Measurements from ENCODE around the gene TTYH1.

TTYH1 gene

DNA sequence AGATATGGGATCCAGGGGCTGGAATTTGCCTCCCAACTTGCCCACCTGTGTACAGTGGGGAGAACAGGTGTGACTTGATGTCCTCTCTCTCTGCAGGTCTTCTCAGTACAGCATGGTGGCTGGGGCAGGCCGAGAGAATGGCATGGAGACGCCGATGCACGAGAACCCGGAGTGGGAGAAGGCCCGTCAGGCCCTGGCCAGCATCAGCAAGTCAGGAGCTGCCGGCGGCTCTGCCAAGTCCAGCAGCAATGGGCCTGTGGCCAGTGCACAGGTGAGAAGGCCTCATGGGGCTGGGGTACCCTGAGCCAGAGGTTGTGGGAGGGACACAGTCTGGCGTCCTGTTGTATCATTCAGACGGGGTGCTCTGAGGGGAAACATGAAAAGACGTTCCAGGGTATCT is 36.7 kb downstream of the TTYH1 start:
- DNase-seq (ENCODE audit: insufficient read length), result no peak
- TF ChIP-seq POLR2AphosphoS5 (IDR thresholded peaks at IDR 0.05; ENCODE audit: low read depth, low read length) (no peak), TAF1 (IDR thresholded peaks at IDR 0.05; ENCODE audit: borderline replicate concordance, low read depth, low read length) (no peak), POLR2A (IDR thresholded peaks at IDR 0.05; ENCODE audit: low read depth, low read length) (no peak)
- FAIRE-seq, result no peak

DNA sequence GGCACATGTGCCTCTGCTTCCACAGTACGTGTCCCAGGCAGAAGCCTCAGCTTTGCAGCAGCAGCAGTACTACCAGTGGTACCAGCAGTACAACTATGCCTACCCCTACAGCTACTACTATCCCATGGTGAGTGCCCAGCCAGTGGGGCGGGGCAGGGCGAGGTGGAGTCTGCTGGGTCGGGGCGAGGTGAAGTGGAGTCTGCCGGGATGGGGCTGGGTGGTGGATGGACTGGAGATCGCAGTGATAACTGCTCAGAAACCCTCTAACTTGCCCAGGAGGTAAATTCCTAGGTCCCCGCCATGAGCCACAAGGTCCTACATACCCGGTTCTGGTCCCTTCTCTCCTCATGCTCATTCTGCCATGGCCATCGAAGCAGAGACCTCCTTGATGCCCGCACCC is 37.4 kb downstream of the TTYH1 start:
- DNase-seq (ENCODE audit: insufficient read length), result no peak
- FAIRE-seq, result no peak
- TF ChIP-seq POLR2A (IDR thresholded peaks at IDR 0.05; ENCODE audit: low read depth, low read length) (no peak), TAF1 (IDR thresholded peaks at IDR 0.05; ENCODE audit: borderline replicate concordance, low read depth, low read length) (no peak), POLR2AphosphoS5 (IDR thresholded peaks at IDR 0.05; ENCODE audit: low read depth, low read length) (no peak)

DNA sequence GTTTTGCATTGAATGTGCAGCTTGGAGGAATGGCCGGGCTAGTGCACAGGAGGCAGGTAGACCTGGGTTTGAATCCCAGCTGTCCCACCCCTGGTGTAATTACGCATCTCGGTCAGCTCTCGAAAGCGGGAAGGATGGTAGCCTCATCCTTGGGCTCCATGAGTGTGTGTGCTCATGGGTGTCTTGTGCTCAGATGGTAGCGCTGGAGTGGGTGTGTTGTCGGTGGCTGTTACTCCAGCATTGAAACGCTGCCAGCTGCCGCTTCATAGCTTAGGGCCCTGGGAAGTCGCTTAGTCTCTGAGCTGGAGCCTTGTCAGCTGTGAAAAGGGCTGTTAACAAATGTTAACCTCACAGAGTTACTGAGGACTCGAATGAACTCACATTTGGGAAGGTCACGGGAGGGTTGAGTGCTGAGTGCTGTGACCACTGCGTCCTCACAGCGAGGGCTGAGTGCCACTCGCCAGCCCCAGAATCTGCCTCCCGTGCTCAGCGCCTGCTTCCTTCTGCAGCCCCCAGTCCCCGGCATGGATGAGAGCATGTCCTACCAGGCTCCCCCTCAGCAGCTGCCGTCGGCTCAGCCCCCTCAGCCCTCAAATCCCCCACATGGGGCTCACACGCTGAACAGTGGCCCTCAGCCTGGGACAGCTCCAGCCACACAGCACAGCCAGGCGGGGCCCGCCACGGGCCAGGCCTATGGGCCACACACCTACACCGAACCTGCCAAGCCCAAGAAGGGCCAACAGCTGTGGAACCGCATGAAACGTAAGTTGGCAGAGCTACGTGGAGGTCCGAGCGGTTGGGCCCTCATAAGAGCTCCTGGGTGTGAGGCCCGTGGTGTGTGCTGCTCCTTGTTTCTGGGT is 38.9 kb downstream of the TTYH1 start:
- DNase-seq (ENCODE audit: insufficient read length) (no peak), FAIRE-seq (no peak)
- TF ChIP-seq POLR2AphosphoS5 (IDR thresholded peaks at IDR 0.05; ENCODE audit: low read depth, low read length) (no peak), POLR2A (IDR thresholded peaks at IDR 0.05; ENCODE audit: low read depth, low read length) (no peak), TAF1 (IDR thresholded peaks at IDR 0.05; ENCODE audit: borderline replicate concordance, low read depth, low read length) (no peak)

DNA sequence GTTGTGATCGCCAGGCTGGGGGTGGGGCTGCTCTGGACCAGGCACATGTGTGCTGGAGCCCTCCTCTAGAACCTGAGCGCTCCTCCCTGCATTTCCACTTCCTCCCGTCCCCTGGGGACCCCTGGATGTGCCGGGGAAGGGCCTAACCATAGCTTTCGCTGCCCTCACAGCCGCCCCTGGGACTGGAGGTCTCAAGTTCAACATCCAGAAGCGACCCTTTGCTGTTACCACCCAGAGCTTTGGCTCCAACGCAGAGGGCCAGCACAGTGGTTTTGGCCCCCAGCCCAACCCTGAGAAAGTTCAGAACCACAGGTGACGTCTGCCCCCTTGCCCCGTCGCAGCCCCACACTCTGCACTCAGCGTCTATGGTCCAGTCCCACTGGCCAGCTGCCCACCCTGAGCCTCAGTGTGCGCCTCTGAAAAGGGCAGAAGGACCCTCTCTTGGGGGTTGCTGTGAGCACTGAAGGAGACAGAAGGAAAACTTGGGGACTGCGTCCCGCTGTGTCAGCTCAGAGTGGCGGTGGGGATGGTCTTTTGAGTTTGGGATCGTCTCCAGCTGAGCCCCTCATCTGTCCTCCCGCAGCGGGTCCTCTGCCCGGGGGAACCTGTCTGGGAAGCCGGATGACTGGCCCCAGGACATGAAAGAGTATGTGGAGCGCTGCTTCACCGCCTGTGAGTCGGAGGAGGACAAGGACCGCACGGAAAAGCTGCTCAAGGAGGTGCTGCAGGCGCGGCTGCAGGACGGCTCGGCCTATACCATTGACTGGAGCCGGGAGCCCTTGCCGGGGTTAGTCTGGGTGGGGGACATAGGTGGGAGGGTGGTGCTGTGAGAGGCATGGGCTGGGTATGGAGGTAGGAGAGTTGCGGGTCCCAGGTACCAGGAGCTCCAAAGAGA is 39.8 kb downstream of the TTYH1 start:
- DNase-seq (ENCODE audit: insufficient read length) (no peak), FAIRE-seq (no peak)
- TF ChIP-seq TAF1 (IDR thresholded peaks at IDR 0.05; ENCODE audit: borderline replicate concordance, low read depth, low read length), result no peak
- TF ChIP-seq POLR2A (IDR thresholded peaks at IDR 0.05; ENCODE audit: low read depth, low read length), result no peak
- TF ChIP-seq POLR2AphosphoS5 (IDR thresholded peaks at IDR 0.05; ENCODE audit: low read depth, low read length), result no peak

DNA sequence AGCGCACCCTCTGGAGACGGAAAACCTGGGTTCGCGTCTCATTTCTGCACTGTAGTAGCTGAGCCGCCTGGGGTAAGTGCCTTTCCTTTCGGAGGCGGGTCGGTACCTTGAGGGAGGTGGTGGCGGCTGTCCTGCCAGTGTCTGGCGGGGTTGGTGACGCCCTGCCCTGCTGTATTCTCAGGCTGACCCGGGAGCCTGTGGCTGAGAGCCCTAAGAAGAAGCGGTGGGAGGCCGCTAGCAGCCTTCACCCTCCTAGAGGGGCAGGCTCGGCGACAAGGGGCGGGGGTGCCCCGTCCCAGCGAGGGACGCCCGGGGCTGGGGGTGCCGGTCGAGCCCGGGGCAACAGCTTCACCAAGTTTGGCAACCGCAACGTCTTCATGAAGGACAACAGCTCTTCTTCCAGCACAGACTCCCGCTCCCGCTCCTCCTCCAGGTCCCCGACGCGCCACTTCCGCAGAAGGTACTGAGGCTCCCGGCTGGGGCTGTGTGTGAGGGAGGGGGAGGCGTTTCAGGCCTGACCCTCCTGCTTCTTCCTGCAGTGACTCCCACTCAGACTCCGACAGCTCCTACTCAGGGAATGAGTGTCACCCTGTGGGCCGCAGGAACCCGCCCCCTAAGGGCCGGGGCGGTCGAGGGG is 40.6 kb downstream of the TTYH1 start:
- TF ChIP-seq POLR2AphosphoS5 (IDR thresholded peaks at IDR 0.05; ENCODE audit: low read depth, low read length) (no peak), POLR2A (IDR thresholded peaks at IDR 0.05; ENCODE audit: low read depth, low read length) (no peak), TAF1 (IDR thresholded peaks at IDR 0.05; ENCODE audit: borderline replicate concordance, low read depth, low read length) (no peak)
- no peak for DNase-seq (ENCODE audit: insufficient read length)
- no peak for FAIRE-seq

DNA sequence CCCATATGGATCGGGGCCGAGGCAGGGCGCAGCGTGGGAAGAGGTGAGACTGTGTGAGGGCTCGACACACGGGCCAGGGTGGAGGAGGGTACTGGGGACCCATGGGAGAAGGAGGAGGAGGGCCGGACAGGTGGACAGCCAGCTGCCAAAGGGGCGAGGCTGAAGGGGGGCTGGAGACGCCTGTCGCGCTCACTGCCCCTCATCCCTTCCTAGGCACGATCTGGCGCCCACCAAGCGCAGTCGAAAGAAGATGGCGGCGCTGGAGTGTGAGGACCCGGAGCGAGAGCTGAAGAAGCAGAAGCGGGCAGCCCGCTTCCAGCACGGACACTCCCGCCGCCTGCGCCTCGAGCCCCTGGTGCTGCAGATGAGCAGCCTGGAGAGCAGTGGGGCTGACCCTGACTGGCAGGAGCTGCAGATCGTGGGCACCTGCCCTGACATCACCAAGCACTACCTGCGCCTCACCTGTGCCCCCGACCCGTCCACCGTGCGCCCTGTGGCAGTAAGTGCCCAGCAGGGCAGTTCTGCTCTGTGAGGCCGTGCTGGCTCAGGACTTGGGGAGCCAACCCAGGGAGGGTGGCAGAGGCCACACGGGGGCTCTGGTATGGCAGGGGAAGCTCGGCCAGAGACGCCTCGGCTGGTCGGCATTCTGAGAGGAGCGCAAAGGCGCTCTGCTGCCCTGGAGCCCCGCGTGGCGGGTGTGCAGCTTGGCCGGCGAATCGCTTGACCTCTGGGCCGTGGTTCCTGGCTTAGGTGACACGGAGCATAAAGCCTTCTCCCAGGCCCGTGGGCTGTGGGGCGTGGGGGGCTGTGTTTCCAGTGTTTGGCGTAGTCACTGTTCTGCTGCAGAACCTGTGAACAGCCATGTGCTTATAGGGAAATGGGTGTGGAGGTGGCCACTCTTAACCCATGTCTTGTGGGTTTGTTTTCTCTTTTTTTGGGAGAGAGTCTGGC is 41.4 kb downstream of the TTYH1 start:
- TF ChIP-seq POLR2AphosphoS5 (IDR thresholded peaks at IDR 0.05; ENCODE audit: low read depth, low read length) (no peak), POLR2A (IDR thresholded peaks at IDR 0.05; ENCODE audit: low read depth, low read length) (peak; percentile 26; the same call in 1 of the 2 replicates), TAF1 (IDR thresholded peaks at IDR 0.05; ENCODE audit: borderline replicate concordance, low read depth, low read length) (no peak)
- DNase-seq (ENCODE audit: insufficient read length), result no peak
- no peak for FAIRE-seq

DNA sequence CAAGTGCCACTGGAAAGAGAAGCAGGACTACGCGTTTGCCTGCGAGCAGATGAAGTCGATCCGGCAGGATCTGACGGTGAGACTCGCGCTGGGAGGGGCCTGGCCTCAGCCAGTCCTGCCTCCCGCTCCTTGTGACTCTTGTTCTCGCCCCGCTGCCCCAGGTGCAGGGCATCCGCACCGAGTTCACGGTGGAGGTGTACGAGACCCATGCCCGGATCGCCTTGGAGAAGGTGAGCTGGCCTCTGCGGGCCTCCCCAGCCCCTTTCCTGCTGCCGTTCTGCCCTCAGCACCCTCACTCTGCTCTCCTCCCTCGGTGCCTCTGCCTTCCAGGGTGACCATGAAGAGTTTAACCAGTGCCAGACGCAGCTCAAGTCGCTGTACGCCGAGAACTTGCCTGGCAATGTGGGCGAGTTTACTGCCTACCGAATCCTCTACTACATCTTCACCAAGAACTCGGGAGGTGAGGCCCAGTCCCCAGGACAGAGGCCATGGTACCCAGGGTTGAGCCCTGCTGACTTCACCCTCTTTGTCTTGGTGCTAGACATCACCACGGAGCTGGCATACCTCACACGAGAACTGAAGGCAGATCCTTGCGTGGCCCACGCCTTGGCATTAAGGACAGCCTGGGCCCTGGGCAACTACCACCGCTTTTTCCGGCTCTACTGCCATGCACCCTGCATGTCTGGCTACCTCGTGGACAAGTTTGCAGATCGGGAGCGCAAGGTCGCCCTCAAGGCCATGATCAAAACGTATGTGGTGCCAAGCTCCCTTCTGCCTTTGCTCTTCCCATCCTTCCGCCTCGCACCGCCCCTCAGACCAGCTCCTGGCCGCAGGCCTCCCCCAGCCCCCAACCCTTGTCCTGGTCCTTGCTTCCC is 42.7 kb downstream of the TTYH1 start:
- FAIRE-seq (no peak), DNase-seq (ENCODE audit: insufficient read length) (no peak)
- TF ChIP-seq POLR2A (IDR thresholded peaks at IDR 0.05; ENCODE audit: low read depth, low read length) (no peak), POLR2AphosphoS5 (IDR thresholded peaks at IDR 0.05; ENCODE audit: low read depth, low read length) (no peak), TAF1 (IDR thresholded peaks at IDR 0.05; ENCODE audit: borderline replicate concordance, low read depth, low read length) (no peak)

DNA sequence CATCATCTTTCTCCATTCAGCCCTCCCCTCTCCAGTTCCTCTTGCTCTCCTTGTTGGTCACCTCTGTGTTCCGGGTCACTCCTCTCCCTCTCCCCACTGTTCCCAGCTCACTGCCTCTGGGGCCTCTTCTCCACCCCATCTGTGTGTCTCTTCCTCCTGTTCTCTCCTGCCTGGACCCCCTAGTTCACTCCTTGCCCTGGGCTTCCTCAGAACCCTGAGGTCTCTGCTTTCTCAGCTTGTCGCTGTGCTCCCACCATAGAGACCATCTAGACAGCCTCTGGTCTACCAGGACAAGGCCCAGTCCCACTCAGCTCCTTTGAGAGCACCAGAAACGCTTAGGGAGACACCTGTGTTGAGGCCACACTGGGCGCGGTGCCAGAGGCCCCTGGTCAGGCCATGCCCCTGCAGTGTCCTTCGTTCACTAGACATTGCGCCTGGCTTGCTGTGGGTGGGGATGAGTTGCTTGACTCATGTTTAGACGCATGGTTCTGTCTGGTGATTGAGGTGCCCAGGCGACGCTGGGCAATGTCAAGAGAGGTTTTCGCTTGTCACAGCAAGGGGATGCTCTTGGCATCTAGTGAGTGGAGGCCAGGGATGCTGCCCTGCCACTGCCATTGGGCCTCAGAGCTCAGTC is 43.5 kb downstream of the TTYH1 start:
- TF ChIP-seq POLR2AphosphoS5 (IDR thresholded peaks at IDR 0.05; ENCODE audit: low read depth, low read length) (no peak), TAF1 (IDR thresholded peaks at IDR 0.05; ENCODE audit: borderline replicate concordance, low read depth, low read length) (no peak), POLR2A (IDR thresholded peaks at IDR 0.05; ENCODE audit: low read depth, low read length) (no peak)
- DNase-seq (ENCODE audit: insufficient read length) (no peak), FAIRE-seq (no peak)
